ENCODE results near the gene HMX2. TPM values are rescaled to one million over a fixed set of nuclear protein-coding genes. Genes with fewer than 3 reads are reported as not detected.

The HMX2 gene
- total and polyA plus RNA-seq, 8 donors, result not detected

DNA sequence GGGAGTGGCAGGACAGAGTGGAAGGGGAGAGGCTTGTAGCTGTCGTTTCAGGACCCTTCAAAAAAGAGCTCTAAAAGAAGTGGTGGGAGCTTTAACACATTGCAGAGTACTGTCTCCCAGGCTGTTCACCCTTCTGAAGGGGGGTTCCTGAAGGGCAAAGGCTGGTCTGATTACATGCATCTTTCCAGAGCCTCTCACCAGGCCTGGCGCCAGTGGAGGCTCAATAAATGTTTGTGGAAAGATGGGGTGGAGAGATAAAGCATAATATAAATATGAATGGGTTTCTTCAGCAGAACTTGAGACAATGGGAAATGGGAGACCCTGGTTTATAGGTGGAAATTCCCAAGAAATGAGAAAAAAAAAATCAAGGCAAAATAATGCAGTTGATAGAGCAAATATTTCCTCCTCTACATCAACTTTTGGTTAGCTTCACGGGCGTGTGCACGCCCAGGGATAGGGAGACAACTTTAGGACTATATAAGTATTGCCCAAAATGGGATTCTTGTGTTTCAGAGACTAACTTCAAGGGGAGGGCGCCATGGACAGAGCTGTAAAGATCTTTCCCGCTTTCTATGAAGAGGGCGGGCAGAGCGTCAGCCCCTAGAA is 5.7 kb downstream of the HMX2 start:
- DNase-seq, result no peak
- 28 to 46% (median 37%) methylated on average over 9 of the region's 9 CpGs for WGBS, 5 donors
- Histone ChIP-seq H3K36me3 (peaks cover 0 to 29% (median 25%) of the 10 kb centered on the region in 4 donors), H3K27me3 (peaks cover 29 to 51% (median 44%) of the 10 kb centered on the region in 3 donors), H3K4me3 (peak overlapping the region in 3 of 4 donors; percentile 83 to 99 (median 99)), H3K27ac (peak overlapping the region in 1 of 5 donors; percentile 93), H3K9me3 (no peaks in the 10 kb centered on the region), H3K4me1 (peaks cover 22 to 69% (median 59%) of the 10 kb centered on the region in 4 donors)
- TF ChIP-seq EP300 (IDR thresholded peaks at IDR 0.05), result no peak
- intact Hi-C loops (cut with DNase I; ENCODE audit: low total_unique reads), result no loop called here

DNA sequence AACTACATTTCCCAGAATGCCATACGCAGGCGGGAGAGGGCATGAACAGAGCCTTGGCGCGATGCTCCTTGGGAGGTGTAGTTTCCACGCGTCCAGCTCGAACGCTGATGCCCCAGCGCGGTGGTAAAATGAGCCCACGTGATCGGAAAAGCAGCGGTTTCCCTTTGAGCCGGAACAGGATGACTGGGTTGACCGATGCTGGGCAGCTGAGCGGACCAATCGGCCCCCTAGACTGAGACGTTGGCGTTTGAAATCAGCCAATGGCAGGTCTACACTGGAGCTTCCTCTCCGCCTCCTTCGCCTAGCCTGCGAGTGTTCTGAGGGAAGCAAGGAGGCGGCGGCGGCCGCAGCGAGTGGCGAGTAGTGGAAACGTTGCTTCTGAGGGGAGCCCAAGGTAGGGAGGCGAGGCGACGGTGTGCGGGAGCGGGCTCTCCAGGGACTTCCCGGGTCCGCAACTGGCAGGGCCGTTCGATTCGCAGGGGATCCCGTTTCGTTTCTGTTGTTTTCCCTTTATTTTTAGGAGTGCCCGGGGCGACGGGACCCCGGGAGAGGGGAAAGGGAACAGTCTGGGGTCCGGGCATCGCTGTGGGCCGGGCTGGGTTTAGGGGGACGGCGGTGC is 6.3 kb downstream of the HMX2 start, which contains the start of gene BUB3:
Gene BUB3 (plus strand): TSS at position 311 of the 619 bp plus-strand sequence. CDS start 516 bp downstream, outside the sequence.
- no peaks in the 10 kb centered on the region for H3K9me3 ChIP-seq
- peaks cover 24 to 45% (median 38%) of the 10 kb centered on the region in 3 donors for H3K27me3 ChIP-seq
- WGBS, 5 donors, result 0 to 1% (median 0%) methylated on average over 41 to 50 of the region's 50 CpGs
- H3K36me3 ChIP-seq, result peaks cover 0 to 35% (median 29%) of the 10 kb centered on the region in 4 donors
- peak within 1 kb of the TSS; percentile 91 to 96 (median 93) for H3K27ac ChIP-seq
- TF ChIP-seq POLR2A (IDR thresholded peaks at IDR 0.05) (peak in 2 of 4 donors; percentile 32 to 62), POLR2AphosphoS5 (IDR thresholded peaks at IDR 0.05) (peak; percentile 76 to 94 (median 93)), EP300 (IDR thresholded peaks at IDR 0.05) (no peak)
- TF ChIP-seq, protein P1, sequence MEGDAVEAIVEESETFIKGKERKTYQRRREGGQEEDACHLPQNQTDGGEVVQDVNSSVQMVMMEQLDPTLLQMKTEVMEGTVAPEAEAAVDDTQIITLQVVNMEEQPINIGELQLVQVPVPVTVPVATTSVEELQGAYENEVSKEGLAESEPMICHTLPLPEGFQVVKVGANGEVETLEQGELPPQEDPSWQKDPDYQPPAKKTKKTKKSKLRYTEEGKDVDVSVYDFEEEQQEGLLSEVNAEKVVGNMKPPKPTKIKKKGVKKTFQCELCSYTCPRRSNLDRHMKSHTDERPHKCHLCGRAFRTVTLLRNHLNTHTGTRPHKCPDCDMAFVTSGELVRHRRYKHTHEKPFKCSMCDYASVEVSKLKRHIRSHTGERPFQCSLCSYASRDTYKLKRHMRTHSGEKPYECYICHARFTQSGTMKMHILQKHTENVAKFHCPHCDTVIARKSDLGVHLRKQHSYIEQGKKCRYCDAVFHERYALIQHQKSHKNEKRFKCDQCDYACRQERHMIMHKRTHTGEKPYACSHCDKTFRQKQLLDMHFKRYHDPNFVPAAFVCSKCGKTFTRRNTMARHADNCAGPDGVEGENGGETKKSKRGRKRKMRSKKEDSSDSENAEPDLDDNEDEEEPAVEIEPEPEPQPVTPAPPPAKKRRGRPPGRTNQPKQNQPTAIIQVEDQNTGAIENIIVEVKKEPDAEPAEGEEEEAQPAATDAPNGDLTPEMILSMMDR (IDR thresholded peaks at IDR 0.05), result peak in 1 of 7 experiments; percentile 10
- peaks cover 22 to 67% (median 55%) of the 10 kb centered on the region in 4 donors for H3K4me1 ChIP-seq
- DNase-seq, result peak; percentile 98 to 100
- H3K4me3 ChIP-seq, result peak within 1 kb of the TSS; percentile 83 to 99 (median 98)
- intact Hi-C loops (cut with DNase I; ENCODE audit: low total_unique reads), result no loop called here

DNA sequence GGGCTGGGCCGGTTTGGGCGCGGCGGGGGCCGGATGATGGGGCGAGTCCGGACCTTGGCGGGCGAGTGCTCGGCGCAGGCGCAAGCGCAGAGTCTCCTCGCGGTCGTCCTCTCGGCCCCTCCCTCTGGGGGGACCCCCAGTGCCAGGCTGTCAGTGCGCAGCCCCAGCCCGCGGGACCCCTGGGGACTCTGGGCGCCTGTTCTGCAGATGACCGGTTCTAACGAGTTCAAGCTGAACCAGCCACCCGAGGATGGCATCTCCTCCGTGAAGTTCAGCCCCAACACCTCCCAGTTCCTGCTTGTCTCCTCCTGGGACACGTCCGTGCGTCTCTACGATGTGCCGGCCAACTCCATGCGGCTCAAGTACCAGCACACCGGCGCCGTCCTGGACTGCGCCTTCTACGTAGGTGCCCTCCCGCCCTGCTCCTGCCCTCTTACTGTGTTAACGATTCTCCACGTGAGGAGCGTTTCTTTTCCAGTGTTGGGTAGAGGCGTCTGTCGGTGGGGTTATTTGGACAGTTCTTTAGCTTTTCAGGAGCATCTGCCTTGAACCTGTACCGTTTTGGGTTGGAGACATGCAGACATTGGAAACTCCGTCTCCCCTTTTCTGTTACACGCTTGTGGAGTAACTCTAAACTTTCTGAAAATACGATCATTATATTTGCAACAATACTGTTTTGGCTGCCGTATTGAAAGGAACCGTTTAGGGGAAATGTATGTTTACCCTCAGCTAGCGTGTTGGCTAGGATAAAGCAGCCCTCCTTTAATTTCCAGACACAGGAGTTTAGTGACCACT is 7.0 kb downstream of the HMX2 start:
- intact Hi-C loops (cut with DNase I; ENCODE audit: low total_unique reads), result no loop called here
- DNase-seq, result peak in 1 of 2 donors; percentile 80
- no peak for TF ChIP-seq EP300 (IDR thresholded peaks at IDR 0.05)
- TF ChIP-seq POLR2AphosphoS5 (IDR thresholded peaks at IDR 0.05), result no peak
- TF ChIP-seq POLR2A (IDR thresholded peaks at IDR 0.05), result no peak
- TF ChIP-seq, protein P1 (IDR thresholded peaks at IDR 0.05), result no peak
- Histone ChIP-seq H3K36me3 (peaks cover 0 to 36% (median 29%) of the 10 kb centered on the region in 4 donors), H3K27ac (peak overlapping the region; percentile 91 to 96 (median 93)), H3K27me3 (peaks cover 19 to 38% (median 31%) of the 10 kb centered on the region in 3 donors), H3K4me3 (peak overlapping the region; percentile 83 to 99 (median 98)), H3K9me3 (no peaks in the 10 kb centered on the region), H3K4me1 (peaks cover 22 to 61% (median 48%) of the 10 kb centered on the region in 4 donors)
- 2 to 5% (median 3%) methylated on average over 29 to 49 of the region's 49 CpGs for WGBS, 5 donors

DNA sequence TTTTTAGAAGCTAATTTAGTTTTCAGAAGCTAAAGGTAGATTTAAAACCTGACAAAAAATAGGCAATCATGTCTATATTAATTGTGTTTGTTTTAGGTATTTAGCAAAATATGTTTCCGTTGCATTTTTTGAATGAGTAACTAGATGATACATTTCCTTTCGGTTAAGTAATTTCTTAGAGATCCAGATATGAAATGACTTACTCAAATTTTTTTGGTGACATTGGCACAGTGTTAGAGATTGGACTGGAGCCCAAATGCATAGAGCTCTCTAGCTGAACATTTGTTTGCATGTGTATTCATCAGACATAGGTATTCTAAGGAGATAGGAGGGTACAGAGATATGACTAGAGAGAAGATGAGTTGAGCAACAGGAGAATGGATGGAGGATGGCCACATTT is 8.1 kb downstream of the HMX2 start:
- Histone ChIP-seq H3K4me1 (peaks cover 14 to 50% (median 36%) of the 10 kb centered on the region in 4 donors), H3K27ac (no peak overlapping the region), H3K9me3 (no peaks in the 10 kb centered on the region), H3K27me3 (peaks cover 7 to 26% (median 20%) of the 10 kb centered on the region in 3 donors), H3K36me3 (peaks cover 2 to 48% (median 40%) of the 10 kb centered on the region in 4 donors), H3K4me3 (peak overlapping the region in 1 of 4 donors; percentile 99)
- no peak for DNase-seq
- intact Hi-C loops (cut with DNase I; ENCODE audit: low total_unique reads), result no loop called here
- TF ChIP-seq, protein P1 (IDR thresholded peaks at IDR 0.05), result no peak
- TF ChIP-seq POLR2A (IDR thresholded peaks at IDR 0.05), result no peak
- TF ChIP-seq EP300 (IDR thresholded peaks at IDR 0.05), result no peak
- TF ChIP-seq POLR2AphosphoS5 (IDR thresholded peaks at IDR 0.05), result no peak
- 59 to 75% (median 72%) methylated on average over 2 of the region's 2 CpGs for WGBS, 5 donors

All from stomach (tissue), 9 donors.